ENCODE measurements around the gene MED8.
"Not testable (repeated sequence)": the region's sequence is repeated elsewhere in the genome, so short reads cannot be mapped to it uniquely, and the experiment has no call there.

The MED8 gene

DNA sequence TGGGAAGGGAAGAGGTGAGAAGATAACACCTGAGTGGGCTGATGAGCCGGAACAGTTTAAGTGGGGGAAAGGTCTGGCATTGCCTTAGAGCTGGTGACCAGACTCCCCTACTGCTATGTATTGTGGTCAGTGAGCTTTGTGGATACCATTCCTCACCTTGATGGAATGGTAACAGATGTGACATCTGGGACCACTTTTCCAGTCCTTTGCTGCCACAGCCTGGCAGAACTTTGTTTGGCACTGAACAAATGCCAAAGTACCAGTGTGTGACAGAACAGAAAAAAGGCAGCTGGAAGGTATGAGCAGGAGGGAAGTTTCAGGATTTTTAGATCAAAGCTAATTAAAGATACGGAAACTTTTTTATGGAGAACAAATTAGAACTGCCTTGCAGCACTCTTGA is 6.2 kb downstream of the MED8 start:
- Mint-ChIP-seq H3K27me3 (ENCODE audit: low read depth) (no peaks in the 10 kb centered on the region), H3K4me3 (no peak overlapping the region), H3K9me3 (no peaks in the 10 kb centered on the region), H3K36me3 (ENCODE audit: low read depth) (peaks cover 56% of the 10 kb centered on the region), H3K27ac (no peak overlapping the region), H3K4me1 (ENCODE audit: low read depth) (peaks cover 5% of the 10 kb centered on the region)
- DNase-seq (ENCODE audit: low spot score): no peak

DNA sequence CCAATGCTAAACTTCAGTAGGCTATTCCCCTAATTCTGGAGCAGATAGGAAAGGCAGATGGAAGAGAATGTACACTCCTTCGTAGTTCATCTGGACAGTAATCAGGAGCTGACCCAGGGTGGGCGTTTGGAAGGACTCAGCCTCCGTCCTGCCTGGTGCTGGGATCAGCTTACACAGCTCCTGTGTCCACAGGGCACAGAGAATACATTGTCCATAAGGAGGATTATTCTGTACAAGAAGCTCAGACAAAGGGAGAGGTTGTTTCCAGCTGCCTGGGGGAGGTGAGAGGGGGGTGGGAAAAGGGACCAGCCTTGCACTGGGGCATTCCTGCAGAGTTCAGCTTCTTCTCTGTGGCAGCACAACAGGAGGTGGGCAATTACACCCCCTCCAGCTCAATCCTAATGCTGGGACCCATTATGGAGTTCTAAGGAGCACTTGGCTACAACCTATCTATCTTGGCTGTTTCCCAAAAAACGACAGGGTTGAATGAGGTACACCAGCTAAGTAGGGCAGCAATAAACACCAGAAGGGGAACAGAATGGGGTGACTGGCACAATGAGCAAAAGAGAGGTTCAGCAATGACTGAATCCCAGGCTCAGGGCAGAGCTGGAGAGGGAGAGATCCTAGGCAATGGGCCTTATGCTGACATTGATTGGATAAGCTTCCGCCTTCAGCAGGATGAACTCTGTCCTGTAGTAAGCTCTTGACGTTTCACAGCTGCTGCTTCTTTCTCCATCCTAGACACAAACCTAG is 7.4 kb downstream of the MED8 start:
- Mint-ChIP-seq H3K4me3 (no peak overlapping the region), H3K27ac (no peak overlapping the region), H3K9me3 (no peaks in the 10 kb centered on the region), H3K4me1 (ENCODE audit: low read depth) (peaks cover 1% of the 10 kb centered on the region), H3K27me3 (ENCODE audit: low read depth) (no peaks in the 10 kb centered on the region), H3K36me3 (ENCODE audit: low read depth) (peaks cover 50% of the 10 kb centered on the region)
- no peak for DNase-seq (ENCODE audit: low spot score)

DNA sequence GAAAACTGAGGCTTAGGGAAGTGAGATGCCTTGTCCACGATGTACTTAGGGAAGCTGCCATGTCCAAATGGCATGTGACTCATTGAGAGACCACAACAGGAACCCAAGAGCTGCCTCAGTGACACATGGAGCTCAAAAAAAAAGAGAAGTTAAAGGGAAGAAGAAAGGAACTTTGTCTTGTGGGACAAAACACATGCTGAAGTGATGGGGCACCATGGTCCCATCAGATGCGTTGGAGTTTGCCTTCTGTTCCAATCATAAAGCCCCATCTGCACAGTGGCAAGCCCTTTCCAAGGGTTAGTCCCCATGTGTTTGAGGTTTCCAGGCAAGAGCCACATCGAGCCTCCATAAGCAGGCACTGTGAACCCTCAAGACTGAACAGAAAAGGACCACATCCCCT is 8.0 kb downstream of the MED8 start:
- Mint-ChIP-seq H3K27ac (no peak overlapping the region), H3K9me3 (no peaks in the 10 kb centered on the region), H3K4me1 (ENCODE audit: low read depth) (peaks cover 1% of the 10 kb centered on the region), H3K27me3 (ENCODE audit: low read depth) (no peaks in the 10 kb centered on the region), H3K36me3 (ENCODE audit: low read depth) (peaks cover 44% of the 10 kb centered on the region), H3K4me3 (no peak overlapping the region)
- DNase-seq (ENCODE audit: low spot score): no peak

DNA sequence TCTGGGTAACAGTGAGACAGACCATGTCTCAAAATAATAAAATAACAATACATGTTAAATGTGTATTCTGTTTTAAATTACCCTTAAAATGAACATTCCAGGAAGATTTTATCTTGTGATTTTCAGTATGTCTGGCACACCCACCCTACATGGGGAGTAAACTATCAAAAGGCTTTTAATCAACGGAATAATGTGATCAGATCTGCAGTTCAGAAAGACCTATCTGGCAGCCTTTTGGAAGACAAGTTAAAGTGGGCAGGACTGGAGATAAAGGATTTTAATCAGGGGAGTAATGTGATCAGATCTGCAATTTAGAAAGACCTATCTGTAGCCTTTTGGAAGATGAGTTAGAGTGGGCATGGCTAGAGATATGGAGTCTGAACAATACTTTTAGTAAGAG is 10.1 kb downstream of the MED8 start:
- H3K36me3 Mint-ChIP-seq (ENCODE audit: low read depth): peaks cover 30% of the 10 kb centered on the region
- H3K4me1 Mint-ChIP-seq (ENCODE audit: low read depth): peaks cover 1% of the 10 kb centered on the region

DNA sequence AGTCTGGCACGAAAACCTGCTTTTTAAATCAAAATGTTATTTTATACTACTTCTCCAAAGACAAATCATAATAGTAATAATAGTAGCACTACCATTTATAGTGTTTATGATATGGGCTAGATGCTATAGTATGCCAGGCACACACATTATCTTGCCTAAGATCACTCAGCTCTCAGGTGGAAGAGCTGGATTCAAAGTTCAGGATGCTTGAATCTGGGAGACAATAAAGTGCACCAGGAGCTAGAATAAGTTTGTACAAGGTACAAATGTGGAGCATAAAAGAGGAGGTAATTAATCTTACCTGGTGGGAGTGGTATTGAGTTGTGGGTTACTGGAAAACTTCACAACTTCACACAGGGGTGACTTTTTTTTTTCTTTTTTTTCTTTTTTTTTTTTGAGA is 11.8 kb downstream of the MED8 start:
- no peaks in the 10 kb centered on the region for H3K9me3 Mint-ChIP-seq
- peaks cover 18% of the 10 kb centered on the region for H3K36me3 Mint-ChIP-seq (ENCODE audit: low read depth)
- no peak overlapping the region for H3K27ac Mint-ChIP-seq
- H3K4me3 Mint-ChIP-seq: no peak overlapping the region
- DNase-seq (ENCODE audit: low spot score): no peak
- no peaks in the 10 kb centered on the region for H3K27me3 Mint-ChIP-seq (ENCODE audit: low read depth)
- H3K4me1 Mint-ChIP-seq (ENCODE audit: low read depth): peaks cover 1% of the 10 kb centered on the region

More for the DNA sequence above, 10.1 kb downstream of the MED8 start:
- Mint-ChIP-seq H3K27ac (no peak overlapping the region), H3K27me3 (ENCODE audit: low read depth) (no peaks in the 10 kb centered on the region), H3K9me3 (no peaks in the 10 kb centered on the region), H3K4me3 (no peak overlapping the region)
- DNase-seq (ENCODE audit: low spot score): no peak

DNA sequence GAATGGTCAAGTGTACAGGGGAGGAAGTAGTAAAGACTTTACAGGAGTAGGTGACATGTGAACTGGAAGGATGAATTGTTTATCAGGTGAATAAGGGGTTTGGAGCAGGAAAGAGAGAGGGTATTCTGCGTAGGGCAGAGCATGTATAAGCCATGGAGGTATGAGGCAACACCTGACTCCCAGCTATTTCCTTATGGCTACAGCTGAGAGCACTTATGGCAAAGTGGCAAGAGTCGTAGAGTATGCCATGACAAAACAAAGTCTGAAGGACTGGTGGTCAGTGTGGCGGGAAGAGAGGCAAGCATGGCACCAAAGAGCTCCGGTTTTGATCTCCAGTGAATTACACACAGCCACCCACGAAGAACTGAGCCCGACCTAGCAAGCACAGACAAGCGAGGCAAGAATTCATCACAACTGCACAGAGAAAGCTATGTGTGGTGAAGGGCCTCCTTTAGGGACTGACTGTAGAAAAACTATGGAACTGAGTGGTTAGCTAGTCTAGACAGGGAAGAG is 12.8 kb downstream of the MED8 start:
- H3K36me3 Mint-ChIP-seq (ENCODE audit: low read depth): peaks cover 15% of the 10 kb centered on the region
- H3K4me1 Mint-ChIP-seq (ENCODE audit: low read depth): peaks cover 1% of the 10 kb centered on the region
- no peak overlapping the region for H3K27ac Mint-ChIP-seq
- DNase-seq (ENCODE audit: low spot score): no peak
- no peak overlapping the region for H3K4me3 Mint-ChIP-seq
- no peaks in the 10 kb centered on the region for H3K27me3 Mint-ChIP-seq (ENCODE audit: low read depth)
- no peaks in the 10 kb centered on the region for H3K9me3 Mint-ChIP-seq

DNA sequence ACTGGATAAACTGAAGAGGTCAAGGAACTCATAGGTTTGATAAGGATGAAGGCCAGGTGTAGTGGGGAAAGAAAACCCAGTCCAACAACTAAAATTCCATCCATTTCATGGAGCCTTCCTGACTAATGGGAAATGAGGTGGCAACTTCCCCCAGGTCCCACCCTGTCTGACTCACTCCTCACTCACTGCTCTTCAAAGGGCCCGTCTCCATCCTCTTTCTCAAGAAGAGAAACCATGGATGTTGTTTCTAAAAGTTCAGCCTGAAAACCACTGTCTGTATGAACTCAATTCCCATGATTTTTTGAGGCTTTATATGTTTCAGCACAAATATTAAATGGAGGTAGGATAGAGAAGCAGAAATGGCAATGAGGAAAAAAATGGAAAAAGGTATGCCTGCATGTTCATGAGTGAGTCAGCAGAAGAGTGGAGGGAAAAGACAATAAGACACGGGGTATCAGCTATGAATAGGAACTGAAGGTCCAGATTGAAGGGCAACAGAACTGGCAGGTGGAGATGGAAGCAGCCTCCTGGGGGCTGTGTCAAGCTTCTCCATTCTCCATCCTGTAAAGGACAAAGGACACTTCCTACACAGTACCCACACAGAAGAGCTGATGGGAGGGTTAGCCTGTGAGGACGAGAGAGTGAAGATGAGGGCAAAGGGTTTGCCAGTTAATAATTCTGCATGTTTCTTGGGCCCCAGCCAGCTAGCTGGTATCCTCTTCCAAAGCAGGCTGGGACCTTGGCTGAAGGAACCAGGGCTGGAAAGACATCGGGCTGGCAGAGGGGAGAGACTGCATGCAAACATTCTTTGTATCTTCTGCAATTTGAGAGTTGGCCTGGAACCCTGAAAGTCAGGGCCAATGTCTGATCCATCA is 16.3 kb downstream of the MED8 start:
- H3K4me1 Mint-ChIP-seq (ENCODE audit: low read depth): peaks cover 11% of the 10 kb centered on the region
- no peak overlapping the region for H3K4me3 Mint-ChIP-seq
- DNase-seq (ENCODE audit: low spot score): no peak
- H3K27ac Mint-ChIP-seq: no peak overlapping the region
- H3K9me3 Mint-ChIP-seq: no peaks in the 10 kb centered on the region
- H3K36me3 Mint-ChIP-seq (ENCODE audit: low read depth): peaks cover 7% of the 10 kb centered on the region
- no peaks in the 10 kb centered on the region for H3K27me3 Mint-ChIP-seq (ENCODE audit: low read depth)

DNA sequence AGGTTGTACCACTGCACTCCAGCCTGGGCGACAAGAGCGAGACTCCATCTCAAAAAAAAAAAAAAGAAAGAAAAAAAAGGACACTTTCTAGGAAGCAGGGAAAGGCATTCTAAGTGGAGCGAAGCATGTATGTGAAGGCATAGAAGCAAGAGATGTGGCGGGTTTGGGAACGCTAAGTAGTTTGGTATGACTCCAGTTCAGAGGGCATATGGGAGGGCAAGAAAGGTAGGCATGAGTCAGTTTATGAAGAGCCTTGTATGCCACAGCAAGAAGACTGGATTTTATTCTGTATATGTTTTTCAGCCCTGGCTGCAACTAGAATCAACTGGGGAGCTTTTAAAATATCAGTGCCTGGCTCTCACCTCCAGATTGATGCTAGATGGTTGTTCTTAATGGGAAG is 17.4 kb downstream of the MED8 start:
- no peaks in the 10 kb centered on the region for H3K9me3 Mint-ChIP-seq
- no peak overlapping the region for H3K27ac Mint-ChIP-seq
- peaks cover 13% of the 10 kb centered on the region for H3K4me1 Mint-ChIP-seq (ENCODE audit: low read depth)
- no peaks in the 10 kb centered on the region for H3K27me3 Mint-ChIP-seq (ENCODE audit: low read depth)
- H3K4me3 Mint-ChIP-seq: no peak overlapping the region
- no peak for DNase-seq (ENCODE audit: low spot score)
- peaks cover 11% of the 10 kb centered on the region for H3K36me3 Mint-ChIP-seq (ENCODE audit: low read depth)

DNA sequence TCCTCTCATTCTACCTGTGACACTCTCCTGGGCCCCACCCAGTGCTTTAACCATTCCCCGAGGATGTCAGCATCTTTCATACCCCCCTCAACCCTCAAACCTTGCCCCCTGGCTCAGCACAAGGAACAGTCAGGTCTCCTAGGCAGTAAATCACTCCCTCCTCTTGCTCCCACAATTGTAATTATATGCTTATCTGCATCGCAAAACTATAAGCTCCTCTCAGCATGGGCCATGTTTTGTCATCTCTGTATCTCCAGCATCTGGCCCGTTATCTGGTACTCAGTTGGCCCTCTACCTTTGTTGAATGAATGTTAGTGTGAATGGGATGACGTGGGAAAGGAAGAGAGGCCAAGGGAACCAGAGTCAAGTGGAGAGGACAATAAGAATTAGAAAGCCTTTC is 19.0 kb downstream of the MED8 start:
- H3K27ac Mint-ChIP-seq: peak overlapping the region; percentile 51
- H3K9me3 Mint-ChIP-seq: no peaks in the 10 kb centered on the region
- H3K36me3 Mint-ChIP-seq (ENCODE audit: low read depth): peaks cover 19% of the 10 kb centered on the region
- H3K4me3 Mint-ChIP-seq: peak overlapping the region; percentile 49
- no peaks in the 10 kb centered on the region for H3K27me3 Mint-ChIP-seq (ENCODE audit: low read depth)
- DNase-seq (ENCODE audit: low spot score): no peak
- H3K4me1 Mint-ChIP-seq (ENCODE audit: low read depth): peaks cover 20% of the 10 kb centered on the region

DNA sequence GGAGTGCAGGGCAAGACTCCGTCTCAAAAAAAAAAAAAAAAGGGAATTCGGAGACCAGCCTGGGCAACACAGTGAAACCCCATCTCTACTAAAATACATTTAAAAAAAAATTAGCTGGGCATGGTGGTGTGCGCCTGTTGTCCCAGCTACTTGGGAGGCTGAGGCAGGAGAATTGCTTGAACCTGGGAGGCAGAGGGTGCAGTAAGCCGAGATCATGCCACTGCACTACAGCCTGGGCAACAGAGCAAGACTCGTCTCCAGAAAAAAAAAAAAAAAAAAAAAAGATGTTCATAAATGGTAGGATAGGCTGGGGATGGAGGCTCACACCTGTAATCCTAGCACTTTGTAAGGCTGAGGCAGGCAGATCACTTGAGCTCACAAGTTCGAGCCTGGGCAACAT is 19.8 kb downstream of the MED8 start:
- not testable (repeated sequence) for H3K27ac Mint-ChIP-seq; H3K4me3 Mint-ChIP-seq; H3K9me3 Mint-ChIP-seq; DNase-seq (ENCODE audit: low spot score); H3K27me3 Mint-ChIP-seq (ENCODE audit: low read depth)
- peaks cover 28% of the 10 kb centered on the region for H3K4me1 Mint-ChIP-seq (ENCODE audit: low read depth)
- peaks cover 27% of the 10 kb centered on the region for H3K36me3 Mint-ChIP-seq (ENCODE audit: low read depth)

DNA sequence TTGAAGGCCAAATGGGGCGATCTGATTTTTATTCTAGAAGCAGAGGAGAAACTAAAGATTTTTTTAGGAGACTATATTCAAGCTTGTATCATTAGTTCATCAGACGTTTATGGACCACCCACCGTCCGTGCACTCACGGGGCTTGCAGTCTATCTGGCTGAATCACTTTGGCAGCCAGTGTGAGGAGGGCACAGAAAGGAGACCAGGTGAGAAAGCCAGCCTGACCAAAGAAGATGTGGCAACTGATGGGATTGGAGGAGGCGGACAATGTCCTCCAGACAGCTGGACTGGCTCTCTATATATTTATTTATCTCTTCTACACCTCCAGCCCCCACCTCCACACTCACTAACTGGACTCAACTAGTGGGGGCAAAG is 21.0 kb downstream of the MED8 start:
- H3K4me3 Mint-ChIP-seq: peak overlapping the region; percentile 94
- H3K27ac Mint-ChIP-seq: peak overlapping the region; percentile 85
- DNase-seq (ENCODE audit: low spot score): no peak
- no peaks in the 10 kb centered on the region for H3K9me3 Mint-ChIP-seq
- H3K36me3 Mint-ChIP-seq (ENCODE audit: low read depth): peaks cover 38% of the 10 kb centered on the region
- H3K27me3 Mint-ChIP-seq (ENCODE audit: low read depth): no peaks in the 10 kb centered on the region
- H3K4me1 Mint-ChIP-seq (ENCODE audit: low read depth): peaks cover 37% of the 10 kb centered on the region

DNA sequence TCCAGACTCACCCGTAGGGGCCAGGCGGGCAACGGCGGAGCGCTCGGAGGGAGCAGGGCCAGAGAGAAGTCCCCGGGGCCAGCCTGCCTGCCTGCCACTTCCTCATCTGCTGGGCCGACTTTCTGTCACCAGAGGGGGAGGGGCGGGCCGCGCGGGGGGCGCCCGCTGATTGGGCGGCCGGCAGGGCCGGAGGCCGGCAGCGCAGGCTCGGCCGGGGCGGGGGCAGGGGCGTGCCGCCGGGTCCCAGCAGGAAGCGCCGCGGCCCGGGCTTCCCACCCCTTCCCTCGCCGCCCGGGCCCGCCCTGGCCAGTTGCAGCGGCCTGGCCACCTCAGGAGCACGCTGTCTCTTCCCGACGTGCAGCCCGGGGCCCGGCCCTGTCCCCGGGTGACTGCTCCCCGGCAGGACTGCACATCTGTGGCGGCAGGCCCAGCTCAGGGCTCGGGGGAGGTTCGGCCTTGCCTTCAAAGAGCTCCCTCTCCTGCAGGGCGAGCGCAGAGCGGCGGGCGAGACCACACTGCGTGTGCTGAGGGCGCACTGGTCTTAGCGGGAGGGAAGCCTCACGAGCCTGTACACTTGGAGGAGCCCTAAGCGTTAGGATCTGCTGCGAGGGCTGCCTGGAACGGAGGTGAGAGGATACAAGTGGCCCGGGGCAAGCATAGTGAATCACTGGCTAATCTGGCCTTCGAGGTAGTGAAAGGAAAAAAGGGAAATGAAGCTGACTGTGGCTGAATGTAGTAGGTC is 21.5 kb downstream of the MED8 start, which contains the start of gene ELOVL1:
Gene ELOVL1 (minus strand): TSS at position 108 of the 742 bp plus-strand sequence. CDS start 2,402 bp downstream, outside the sequence.
- peaks cover 38% of the 10 kb centered on the region for H3K4me1 Mint-ChIP-seq (ENCODE audit: low read depth)
- peaks cover 41% of the 10 kb centered on the region for H3K36me3 Mint-ChIP-seq (ENCODE audit: low read depth)
- H3K4me3 Mint-ChIP-seq: peak within 1 kb of the TSS; percentile 94
- no peaks in the 10 kb centered on the region for H3K9me3 Mint-ChIP-seq
- DNase-seq (ENCODE audit: low spot score): peak; percentile 90
- peak within 1 kb of the TSS; percentile 87 for H3K27ac Mint-ChIP-seq
- H3K27me3 Mint-ChIP-seq (ENCODE audit: low read depth): no peaks in the 10 kb centered on the region

DNA sequence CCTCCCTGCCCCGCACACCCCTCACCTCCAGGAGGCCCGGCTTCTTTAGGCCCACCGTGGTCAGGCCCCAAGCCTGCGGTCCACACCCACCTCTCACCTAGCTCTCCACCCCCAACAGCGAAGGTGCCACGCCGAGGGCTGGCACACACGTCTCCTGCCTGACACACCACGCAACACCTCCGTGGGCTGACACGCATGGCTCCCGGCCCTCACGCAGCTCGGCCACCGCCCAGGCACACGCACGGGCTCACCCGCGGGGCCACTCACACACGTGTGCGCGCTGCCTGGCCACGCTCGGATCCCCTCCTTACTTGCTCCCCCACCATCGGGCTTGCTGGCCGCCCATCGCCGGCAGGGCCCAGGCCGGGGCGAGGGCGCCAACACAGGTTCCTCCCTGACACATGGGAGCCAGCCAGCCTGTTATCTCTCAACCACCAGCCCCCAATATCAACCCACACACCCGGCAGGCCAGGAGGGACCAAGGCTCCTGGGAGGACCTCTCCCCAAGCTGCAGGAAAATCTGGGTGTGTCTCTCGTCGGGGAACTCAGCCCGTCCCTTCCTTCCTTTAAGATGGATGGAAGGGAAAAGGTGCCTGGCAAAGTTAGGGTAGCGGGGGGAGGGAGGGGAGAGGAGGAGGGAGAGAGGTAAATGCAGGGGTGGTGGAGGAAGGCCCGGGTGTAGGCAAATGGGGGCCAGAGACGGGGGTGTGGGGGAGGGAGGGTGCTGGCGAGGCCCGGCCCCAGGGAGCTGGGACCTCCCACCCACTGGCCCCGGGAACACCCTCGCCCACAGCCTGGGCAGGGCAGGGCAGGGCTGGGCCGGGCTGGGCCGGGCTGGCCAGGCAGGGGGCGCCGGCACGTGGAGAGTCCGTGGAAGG is 22.3 kb downstream of the MED8 start:
- Mint-ChIP-seq H3K9me3 (no peaks in the 10 kb centered on the region), H3K27ac (peak overlapping the region; percentile 87), H3K4me1 (ENCODE audit: low read depth) (peaks cover 39% of the 10 kb centered on the region), H3K36me3 (ENCODE audit: low read depth) (peaks cover 47% of the 10 kb centered on the region), H3K27me3 (ENCODE audit: low read depth) (no peaks in the 10 kb centered on the region), H3K4me3 (peak overlapping the region; percentile 94)
- DNase-seq (ENCODE audit: low spot score): peak; percentile 18
